ENCODE results near the gene TK2. TPM values are rescaled to one million over a fixed set of nuclear protein-coding genes. Genes with fewer than 3 reads are reported as not detected.
A peak's percentile ranks its signal among the peaks of the same experiment; 100 is the strongest.

TK2 gene
- total RNA-seq, 3 donors from 2014 or later, result 14.4 to 29.4 (median 17.8) TPM

- H3K4me3 ChIP-seq, result no peak overlapping the region
- no peak for ATAC-seq
- TF ChIP-seq, protein P1, sequence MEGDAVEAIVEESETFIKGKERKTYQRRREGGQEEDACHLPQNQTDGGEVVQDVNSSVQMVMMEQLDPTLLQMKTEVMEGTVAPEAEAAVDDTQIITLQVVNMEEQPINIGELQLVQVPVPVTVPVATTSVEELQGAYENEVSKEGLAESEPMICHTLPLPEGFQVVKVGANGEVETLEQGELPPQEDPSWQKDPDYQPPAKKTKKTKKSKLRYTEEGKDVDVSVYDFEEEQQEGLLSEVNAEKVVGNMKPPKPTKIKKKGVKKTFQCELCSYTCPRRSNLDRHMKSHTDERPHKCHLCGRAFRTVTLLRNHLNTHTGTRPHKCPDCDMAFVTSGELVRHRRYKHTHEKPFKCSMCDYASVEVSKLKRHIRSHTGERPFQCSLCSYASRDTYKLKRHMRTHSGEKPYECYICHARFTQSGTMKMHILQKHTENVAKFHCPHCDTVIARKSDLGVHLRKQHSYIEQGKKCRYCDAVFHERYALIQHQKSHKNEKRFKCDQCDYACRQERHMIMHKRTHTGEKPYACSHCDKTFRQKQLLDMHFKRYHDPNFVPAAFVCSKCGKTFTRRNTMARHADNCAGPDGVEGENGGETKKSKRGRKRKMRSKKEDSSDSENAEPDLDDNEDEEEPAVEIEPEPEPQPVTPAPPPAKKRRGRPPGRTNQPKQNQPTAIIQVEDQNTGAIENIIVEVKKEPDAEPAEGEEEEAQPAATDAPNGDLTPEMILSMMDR (IDR thresholded peaks at IDR 0.05), result no peak
- H3K36me3 ChIP-seq (ENCODE audit: low read depth), result no peaks in the 10 kb centered on the region
- no peaks in the 10 kb centered on the region for H3K4me1 ChIP-seq (ENCODE audit: low read depth)
- peak in 1 of 3 donors; percentile 14 for DNase-seq
- no peaks in the 10 kb centered on the region for H3K9me3 ChIP-seq
- intact Hi-C loops (cut with DNase I, micrococcal nuclease), result no loop called here
These were observed 62.2 kb downstream of the TK2 start for GRCh38 chr16:66487580-66488275.

DNA sequence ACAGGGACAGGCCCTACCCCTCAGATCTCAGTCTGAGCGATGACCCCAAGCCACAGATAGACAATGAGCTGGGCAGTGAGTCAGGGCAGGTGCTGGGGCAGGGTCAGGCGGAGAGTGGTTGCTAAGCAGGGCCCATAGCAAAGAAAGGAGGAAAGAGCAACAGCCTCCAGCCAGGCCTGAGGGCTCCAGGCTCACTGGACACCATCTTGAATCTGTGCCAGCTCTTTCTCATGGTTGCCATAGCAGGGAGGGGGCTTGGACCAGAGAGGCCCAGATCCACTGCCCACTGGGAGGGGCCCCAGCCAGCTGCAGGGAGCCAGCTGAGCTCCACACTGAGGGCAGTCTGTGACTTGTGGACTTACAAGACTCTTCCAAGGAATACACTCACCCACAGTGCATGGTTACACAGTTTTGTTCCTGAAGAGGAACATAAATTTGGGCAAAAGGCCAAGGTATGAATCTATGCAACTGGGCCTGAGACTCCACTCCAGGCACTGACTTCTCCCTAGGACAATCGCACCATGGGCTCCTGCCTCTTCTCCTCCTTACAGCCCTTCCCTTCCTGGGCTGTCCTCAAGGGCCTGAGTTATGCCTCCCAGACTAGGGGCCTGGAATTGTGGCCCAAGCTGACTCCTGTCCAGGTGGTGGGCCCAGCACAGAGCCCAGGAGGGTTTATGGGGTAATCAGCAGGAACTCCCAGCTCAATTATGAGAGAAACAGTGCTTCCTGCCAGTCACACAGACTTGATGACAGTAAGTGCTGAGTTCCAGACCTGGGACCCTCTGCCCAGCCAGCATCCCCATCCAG lies 62.9 kb downstream of the TK2 start:
- H3K9me3 ChIP-seq, result no peaks in the 10 kb centered on the region
- H3K4me3 ChIP-seq, result no peak overlapping the region
- intact Hi-C loops (cut with DNase I, micrococcal nuclease), result no loop called here
- DNase-seq (peak in 1 of 3 donors; percentile 24), ATAC-seq (peak; percentile 22)
- TF ChIP-seq, protein P1 (IDR thresholded peaks at IDR 0.05), result no peak
- H3K4me1 ChIP-seq (ENCODE audit: low read depth), result no peaks in the 10 kb centered on the region
- no peaks in the 10 kb centered on the region for H3K36me3 ChIP-seq (ENCODE audit: low read depth)

DNA sequence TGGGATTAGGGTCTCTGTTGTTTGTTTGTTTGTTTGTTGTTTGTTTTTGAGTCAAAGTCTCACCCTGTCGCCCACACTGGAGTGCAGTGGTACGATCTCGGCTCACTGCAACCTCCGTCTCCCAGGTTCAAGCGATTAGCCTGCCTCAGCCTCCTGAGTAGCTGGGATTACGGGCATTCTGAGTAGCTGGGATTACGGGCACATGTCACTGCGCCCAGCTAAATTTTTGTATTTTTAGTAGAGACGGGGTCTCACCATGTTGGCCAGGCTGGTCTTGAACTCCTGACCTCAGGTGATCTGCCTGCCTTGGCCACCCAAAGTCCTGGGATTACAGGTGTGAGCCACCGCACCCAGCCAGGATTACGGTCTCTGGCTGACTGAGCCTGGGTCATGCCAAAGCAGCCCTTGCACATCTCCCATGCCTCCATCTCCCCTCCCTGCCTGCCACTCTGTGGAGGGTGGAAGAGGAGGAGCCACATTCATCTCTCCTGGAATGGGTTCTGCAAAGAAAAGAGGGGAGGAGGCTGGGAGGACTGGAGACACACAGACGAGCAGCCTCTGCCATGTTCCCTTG lies 63.6 kb downstream of the TK2 start:
- no peaks in the 10 kb centered on the region for H3K4me1 ChIP-seq (ENCODE audit: low read depth)
- no peaks in the 10 kb centered on the region for H3K36me3 ChIP-seq (ENCODE audit: low read depth)
- TF ChIP-seq, protein P1 (IDR thresholded peaks at IDR 0.05), result no peak
- ATAC-seq, result no peak
- intact Hi-C loops (cut with DNase I, micrococcal nuclease), result no loop called here
- no peak overlapping the region for H3K4me3 ChIP-seq
- peak in 1 of 3 donors; percentile 26 for DNase-seq
- no peaks in the 10 kb centered on the region for H3K9me3 ChIP-seq

DNA sequence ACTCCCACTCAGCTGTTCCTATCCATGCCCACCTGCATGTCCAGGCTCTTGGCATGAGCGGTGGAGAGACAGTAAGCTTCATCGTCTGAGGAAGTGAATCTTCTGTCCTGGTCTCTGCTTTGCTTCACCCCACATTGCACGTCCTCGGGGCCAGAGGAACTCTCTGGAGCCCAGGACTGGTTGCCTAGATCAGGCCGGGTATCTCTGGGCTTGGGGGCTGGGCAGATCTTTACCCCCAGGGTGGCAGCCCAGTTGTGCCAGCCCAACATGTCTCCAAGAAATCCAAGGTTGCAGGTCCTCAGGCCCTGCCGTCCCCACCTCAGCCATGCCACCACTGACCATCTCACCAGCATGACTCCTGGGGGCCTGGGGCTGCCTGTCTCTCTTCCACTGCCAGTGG lies 64.5 kb downstream of the TK2 start:
- TF ChIP-seq, protein P1 (IDR thresholded peaks at IDR 0.05), result no peak
- H3K4me3 ChIP-seq, result no peak overlapping the region
- no peak for ATAC-seq

DNA sequence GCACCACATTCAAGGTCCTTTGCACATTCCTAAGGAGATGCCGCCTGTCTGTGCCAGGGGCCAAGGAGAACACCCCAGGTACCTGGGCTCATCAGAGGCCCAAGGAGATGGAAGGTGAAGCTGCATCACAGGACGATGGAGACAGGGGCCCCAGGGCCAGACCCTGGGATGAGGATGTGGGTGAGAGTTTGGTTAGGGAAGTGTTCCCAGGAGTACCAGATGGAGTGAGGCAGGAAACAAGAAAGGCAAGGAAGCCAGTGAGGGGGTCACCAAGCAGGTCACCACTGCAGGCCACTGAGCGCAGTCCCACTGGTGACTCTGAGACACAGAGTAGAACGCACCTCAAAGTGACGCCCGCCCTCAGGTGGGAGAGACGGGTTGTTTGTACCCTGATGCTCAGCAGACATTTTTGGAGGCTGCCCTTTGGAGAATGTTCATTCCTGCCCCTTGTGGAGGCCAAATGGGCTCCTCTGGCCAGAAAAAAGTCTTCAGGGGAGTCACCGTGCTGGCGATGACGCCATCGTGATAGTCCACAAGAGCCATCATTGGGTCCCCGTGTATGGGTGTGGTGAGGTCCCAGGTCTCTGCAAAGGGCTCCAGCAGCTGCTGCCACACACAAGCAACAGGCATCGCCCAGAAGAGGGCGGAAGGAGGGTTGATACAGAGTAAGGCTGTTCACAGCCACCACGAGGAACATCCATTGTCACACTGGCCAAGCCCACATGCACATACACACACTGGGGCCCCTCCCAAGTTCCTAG lies 65.3 kb downstream of the TK2 start:
- no peaks in the 10 kb centered on the region for H3K4me1 ChIP-seq (ENCODE audit: low read depth)
- ATAC-seq (no peak), DNase-seq (peak in 1 of 3 donors; percentile 20)
- TF ChIP-seq, protein P1 (IDR thresholded peaks at IDR 0.05), result no peak
- H3K36me3 ChIP-seq (ENCODE audit: low read depth), result no peaks in the 10 kb centered on the region
- intact Hi-C loops (cut with DNase I, micrococcal nuclease), result loop anchor here in 1 of 2 donors (5.0 kb wide), 1 partner anchor 77 kb away; no protein-coding TSS in a partner anchor
- H3K9me3 ChIP-seq, result no peaks in the 10 kb centered on the region
- no peak overlapping the region for H3K4me3 ChIP-seq

More for the DNA sequence above, 64.5 kb downstream of the TK2 start:
- Histone ChIP-seq H3K4me1 (ENCODE audit: low read depth) (no peaks in the 10 kb centered on the region), H3K36me3 (ENCODE audit: low read depth) (no peaks in the 10 kb centered on the region), H3K9me3 (no peaks in the 10 kb centered on the region)
- intact Hi-C loops (cut with DNase I, micrococcal nuclease), result no loop called here
- peak in 1 of 3 donors; percentile 17 for DNase-seq
